Measurements from ENCODE around the gene AMPD1. TPM values are rescaled to one million over a fixed set of nuclear protein-coding genes. Genes with fewer than 3 reads are reported as not detected.

AMPD1 gene
- total RNA-seq (ENCODE audit: low replicate concordance): not detected in 2 replicates
- long read RNA-seq: 0 reads

DNA sequence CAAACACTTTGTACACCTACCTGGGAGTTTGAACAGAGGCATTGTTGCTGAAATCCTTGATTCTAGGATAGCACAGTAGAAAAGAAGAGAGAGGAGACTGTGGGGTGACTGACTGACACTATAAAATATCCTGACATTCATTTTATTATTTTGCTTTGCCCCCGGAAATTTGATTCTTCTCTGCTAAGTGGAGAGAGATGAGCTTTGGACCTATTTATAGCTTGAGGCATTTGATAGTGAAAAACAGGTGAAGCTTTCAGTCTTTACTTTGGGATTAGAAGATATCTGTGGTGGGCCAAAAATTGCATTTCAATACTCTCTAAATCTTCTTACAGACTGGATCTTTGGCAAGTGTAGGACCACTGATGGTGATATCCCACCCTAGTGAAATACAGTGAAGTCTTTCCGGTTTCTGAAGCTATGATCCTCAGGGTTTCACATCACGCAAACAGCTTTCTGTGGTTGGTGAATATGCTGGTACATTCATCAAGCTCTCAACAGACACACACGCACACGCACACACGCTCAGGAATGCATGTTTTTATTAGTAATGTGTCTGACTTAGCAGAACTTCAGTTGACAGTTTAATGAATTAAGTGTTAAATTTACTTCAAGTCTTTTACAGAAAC lies at the start of gene AMPD1:
Gene AMPD1, minus strand, starts transcription at position 117 of the 629 bp plus-strand sequence. Its CDS starts 75 bp downstream, at position 42.
- TF ChIP-seq, protein P1, sequence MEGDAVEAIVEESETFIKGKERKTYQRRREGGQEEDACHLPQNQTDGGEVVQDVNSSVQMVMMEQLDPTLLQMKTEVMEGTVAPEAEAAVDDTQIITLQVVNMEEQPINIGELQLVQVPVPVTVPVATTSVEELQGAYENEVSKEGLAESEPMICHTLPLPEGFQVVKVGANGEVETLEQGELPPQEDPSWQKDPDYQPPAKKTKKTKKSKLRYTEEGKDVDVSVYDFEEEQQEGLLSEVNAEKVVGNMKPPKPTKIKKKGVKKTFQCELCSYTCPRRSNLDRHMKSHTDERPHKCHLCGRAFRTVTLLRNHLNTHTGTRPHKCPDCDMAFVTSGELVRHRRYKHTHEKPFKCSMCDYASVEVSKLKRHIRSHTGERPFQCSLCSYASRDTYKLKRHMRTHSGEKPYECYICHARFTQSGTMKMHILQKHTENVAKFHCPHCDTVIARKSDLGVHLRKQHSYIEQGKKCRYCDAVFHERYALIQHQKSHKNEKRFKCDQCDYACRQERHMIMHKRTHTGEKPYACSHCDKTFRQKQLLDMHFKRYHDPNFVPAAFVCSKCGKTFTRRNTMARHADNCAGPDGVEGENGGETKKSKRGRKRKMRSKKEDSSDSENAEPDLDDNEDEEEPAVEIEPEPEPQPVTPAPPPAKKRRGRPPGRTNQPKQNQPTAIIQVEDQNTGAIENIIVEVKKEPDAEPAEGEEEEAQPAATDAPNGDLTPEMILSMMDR (conservative IDR thresholded peaks at IDR 0.05): no peak
- Mint-ChIP-seq H3K9me3 (no peaks in the 10 kb centered on the region), H3K36me3 (no peaks in the 10 kb centered on the region), H3K4me3 (no peak within 1 kb of the TSS), H3K27ac (no peak within 1 kb of the TSS), H3K27me3 (peaks cover 12% of the 10 kb centered on the region), H3K4me1 (ENCODE audit: unreplicated experiment) (no peaks in the 10 kb centered on the region)
- no peak for DNase-seq (ENCODE audit: extremely low spot score, unreplicated experiment)

GRCh38 chr1:114741963-114742746 lies 46.8 kb upstream of the AMPD1 start:
- Mint-ChIP-seq H3K36me3 (peaks cover 52% of the 10 kb centered on the region), H3K4me1 (ENCODE audit: unreplicated experiment) (no peaks in the 10 kb centered on the region), H3K4me3 (no peak overlapping the region), H3K9me3 (no peaks in the 10 kb centered on the region), H3K27me3 (no peaks in the 10 kb centered on the region), H3K27ac (no peak overlapping the region)
- no peak for DNase-seq (ENCODE audit: extremely low spot score, unreplicated experiment)
- TF ChIP-seq, protein P1 (conservative IDR thresholded peaks at IDR 0.05): no peak

DNA sequence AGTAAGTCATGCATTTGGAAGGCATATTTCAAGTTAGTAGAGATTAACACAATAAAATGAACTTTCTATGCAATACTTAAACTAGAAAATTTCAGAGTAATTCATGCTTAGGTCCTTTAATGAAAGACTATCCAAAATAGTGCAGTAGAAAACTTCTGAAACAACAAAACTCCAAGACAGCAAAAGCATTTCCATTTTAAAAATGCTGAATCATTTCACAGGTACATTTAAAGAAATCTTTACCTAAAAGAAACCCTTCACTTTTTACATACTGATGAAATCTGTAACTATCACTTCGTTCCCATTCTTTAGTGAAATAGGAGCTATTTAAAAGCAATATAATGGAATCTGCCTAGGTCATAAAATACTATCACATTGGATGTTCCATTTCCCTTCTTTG lies 45.0 kb upstream of the AMPD1 start:
- H3K4me1 Mint-ChIP-seq (ENCODE audit: unreplicated experiment): no peaks in the 10 kb centered on the region
- DNase-seq (ENCODE audit: extremely low spot score, unreplicated experiment): no peak
- no peak overlapping the region for H3K4me3 Mint-ChIP-seq
- H3K9me3 Mint-ChIP-seq: no peaks in the 10 kb centered on the region
- H3K36me3 Mint-ChIP-seq: peaks cover 54% of the 10 kb centered on the region
- no peak overlapping the region for H3K27ac Mint-ChIP-seq
- TF ChIP-seq, protein P1 (conservative IDR thresholded peaks at IDR 0.05): no peak
- no peaks in the 10 kb centered on the region for H3K27me3 Mint-ChIP-seq

GRCh38 chr1:114737314-114737849 lies 42.0 kb upstream of the AMPD1 start:
- H3K27ac Mint-ChIP-seq: no peak overlapping the region
- H3K4me3 Mint-ChIP-seq: no peak overlapping the region
- TF ChIP-seq, protein P1 (conservative IDR thresholded peaks at IDR 0.05): no peak
- no peaks in the 10 kb centered on the region for H3K4me1 Mint-ChIP-seq (ENCODE audit: unreplicated experiment)
- peaks cover 57% of the 10 kb centered on the region for H3K36me3 Mint-ChIP-seq
- DNase-seq (ENCODE audit: extremely low spot score, unreplicated experiment): no peak
- no peaks in the 10 kb centered on the region for H3K9me3 Mint-ChIP-seq
- H3K27me3 Mint-ChIP-seq: no peaks in the 10 kb centered on the region

- H3K36me3 Mint-ChIP-seq: peaks cover 61% of the 10 kb centered on the region
- no peak for DNase-seq (ENCODE audit: extremely low spot score, unreplicated experiment)
- no peaks in the 10 kb centered on the region for H3K9me3 Mint-ChIP-seq
Observed at GRCh38 chr1:114735479-114735878, 40.1 kb upstream of the AMPD1 start.

More at GRCh38 chr1:114735479-114735878, 40.1 kb upstream of the AMPD1 start:
- no peak overlapping the region for H3K27ac Mint-ChIP-seq
- H3K27me3 Mint-ChIP-seq: no peaks in the 10 kb centered on the region
- no peak overlapping the region for H3K4me3 Mint-ChIP-seq
- H3K4me1 Mint-ChIP-seq (ENCODE audit: unreplicated experiment): no peaks in the 10 kb centered on the region
- TF ChIP-seq, protein P1 (conservative IDR thresholded peaks at IDR 0.05): no peak

Measured in type B pancreatic cell (in vitro differentiated cells).